ENCODE results near the gene PPIP5K2. TPM values are rescaled to one million over a fixed set of nuclear protein-coding genes. Genes with fewer than 3 reads are reported as not detected.

Gene PPIP5K2
- total RNA-seq, 1 experiment from 2014 or later: 29.7 TPM

DNA sequence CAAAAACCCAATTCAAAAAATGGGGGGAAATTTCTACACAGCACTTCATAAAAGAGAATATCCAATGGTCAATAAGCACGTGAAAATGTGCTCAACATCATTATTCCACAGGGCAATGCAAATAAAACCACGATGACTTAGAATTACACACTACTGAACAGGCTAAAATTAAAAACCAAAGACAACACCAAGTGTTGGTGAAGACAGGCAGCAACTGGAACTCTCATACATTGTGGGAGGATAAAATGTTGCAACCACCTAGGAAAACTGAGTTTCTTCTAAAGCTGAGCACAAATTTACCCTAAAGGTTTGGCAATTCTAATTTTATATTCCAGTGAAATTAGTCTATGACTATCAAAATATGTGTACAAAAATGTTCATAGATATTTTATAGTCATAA, 9.7 kb upstream of the PPIP5K2 start:
- H3K4me3 ChIP-seq (ENCODE audit: insufficient read depth, low read depth, low read length): no peak overlapping the region
- DNase-seq: no peak
- no peaks in the 10 kb centered on the region for H3K27me3 ChIP-seq (ENCODE audit: control insufficient read depth, insufficient read depth, low read length)
- H3K36me3 ChIP-seq (replicated peaks; ENCODE audit: control insufficient read depth, insufficient read depth, low read length): no peaks in the 10 kb centered on the region

DNA sequence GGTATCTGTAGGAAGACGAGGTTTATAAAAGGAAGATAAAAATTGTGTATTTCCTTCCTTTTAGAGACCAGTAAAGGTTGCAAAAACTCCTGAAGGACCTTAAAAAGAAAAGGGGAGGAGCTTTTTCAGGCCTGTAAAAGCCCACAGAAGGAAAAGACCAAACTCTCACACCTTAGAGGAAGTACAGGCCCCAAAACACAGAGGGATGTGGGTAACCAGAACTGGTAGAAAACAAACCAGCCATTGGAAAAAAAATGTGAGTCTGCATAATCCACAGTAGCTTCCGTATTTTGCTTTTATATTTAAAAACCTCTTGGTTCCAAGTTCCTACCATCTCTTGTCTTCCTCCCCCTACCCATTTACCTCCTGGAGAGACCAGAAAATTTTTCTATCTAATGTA, 8.6 kb upstream of the PPIP5K2 start:
- Histone ChIP-seq H3K27me3 (ENCODE audit: control insufficient read depth, insufficient read depth, low read length) (no peaks in the 10 kb centered on the region), H3K4me3 (ENCODE audit: insufficient read depth, low read depth, low read length) (no peak overlapping the region), H3K36me3 (replicated peaks; ENCODE audit: control insufficient read depth, insufficient read depth, low read length) (no peaks in the 10 kb centered on the region)
- DNase-seq: no peak

DNA sequence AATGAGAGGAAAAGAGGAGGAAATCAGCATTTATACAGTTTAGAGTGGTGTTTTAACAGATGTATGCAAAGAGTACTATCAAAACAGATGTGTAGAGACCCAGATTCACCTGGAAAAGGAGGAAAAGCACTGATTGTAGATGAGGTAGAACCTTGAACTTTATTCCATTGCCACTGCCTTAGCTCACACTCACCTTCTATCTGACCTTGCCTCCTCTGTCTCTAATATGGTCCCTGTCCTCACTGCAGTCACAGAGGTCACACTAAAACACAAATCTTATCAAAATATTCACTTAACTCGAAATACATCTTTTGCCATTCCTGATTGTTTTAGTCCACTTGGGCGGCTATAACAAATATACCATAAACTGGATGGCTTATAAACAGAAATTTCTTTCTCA, 7.2 kb upstream of the PPIP5K2 start:
- Histone ChIP-seq H3K27me3 (ENCODE audit: control insufficient read depth, insufficient read depth, low read length) (no peaks in the 10 kb centered on the region), H3K4me3 (ENCODE audit: insufficient read depth, low read depth, low read length) (no peak overlapping the region), H3K36me3 (replicated peaks; ENCODE audit: control insufficient read depth, insufficient read depth, low read length) (no peaks in the 10 kb centered on the region)
- DNase-seq: no peak

DNA sequence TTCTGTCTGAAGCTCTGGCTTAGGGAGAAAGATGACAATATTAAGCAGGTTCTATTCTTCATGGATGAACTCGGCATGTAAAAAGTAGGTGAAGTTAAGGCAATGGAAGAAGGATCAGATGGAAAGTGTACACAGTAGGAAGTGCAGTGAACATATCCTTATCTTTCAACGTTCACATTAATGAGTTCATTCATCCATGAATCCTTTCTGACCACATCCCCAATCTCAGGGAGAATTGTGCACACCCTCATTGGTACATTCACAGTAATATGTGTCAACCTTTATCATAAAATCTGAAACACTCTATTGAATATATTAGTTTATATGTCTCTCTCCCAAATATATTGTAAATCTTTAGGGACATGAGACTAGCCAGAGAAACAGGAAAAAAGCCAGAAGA, 5.7 kb upstream of the PPIP5K2 start:
- Histone ChIP-seq H3K27me3 (ENCODE audit: control insufficient read depth, insufficient read depth, low read length) (no peaks in the 10 kb centered on the region), H3K36me3 (replicated peaks; ENCODE audit: control insufficient read depth, insufficient read depth, low read length) (no peaks in the 10 kb centered on the region), H3K4me3 (ENCODE audit: insufficient read depth, low read depth, low read length) (no peak overlapping the region)
- no peak for DNase-seq

DNA sequence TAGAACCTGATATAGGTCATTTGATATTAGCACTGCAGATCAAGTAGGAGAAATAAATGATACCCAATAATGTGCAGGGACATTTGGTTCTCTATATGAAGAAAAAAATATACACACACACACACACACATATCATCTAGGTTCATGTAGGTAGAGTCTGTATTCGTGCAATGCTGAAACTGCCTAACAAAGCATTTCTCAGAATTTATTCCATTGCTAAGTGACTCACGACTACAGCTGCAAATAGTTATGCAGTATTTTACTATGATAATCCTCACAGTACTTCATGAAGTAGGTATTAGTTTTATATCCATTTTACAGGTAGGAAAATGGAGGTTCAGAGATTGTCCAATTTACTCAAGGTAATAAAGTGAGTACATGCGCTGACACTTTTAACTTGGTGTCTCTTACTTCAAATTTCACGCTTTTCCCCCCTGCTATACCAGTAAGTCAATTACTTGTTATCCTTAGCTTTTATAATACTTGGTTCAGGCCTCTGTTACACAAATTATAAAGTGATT, 2.6 kb upstream of the PPIP5K2 start:
- H3K27me3 ChIP-seq (ENCODE audit: control insufficient read depth, insufficient read depth, low read length): no peaks in the 10 kb centered on the region
- H3K36me3 ChIP-seq (replicated peaks; ENCODE audit: control insufficient read depth, insufficient read depth, low read length): no peaks in the 10 kb centered on the region
- DNase-seq: no peak
- H3K4me3 ChIP-seq (ENCODE audit: insufficient read depth, low read depth, low read length): no peak overlapping the region

DNA sequence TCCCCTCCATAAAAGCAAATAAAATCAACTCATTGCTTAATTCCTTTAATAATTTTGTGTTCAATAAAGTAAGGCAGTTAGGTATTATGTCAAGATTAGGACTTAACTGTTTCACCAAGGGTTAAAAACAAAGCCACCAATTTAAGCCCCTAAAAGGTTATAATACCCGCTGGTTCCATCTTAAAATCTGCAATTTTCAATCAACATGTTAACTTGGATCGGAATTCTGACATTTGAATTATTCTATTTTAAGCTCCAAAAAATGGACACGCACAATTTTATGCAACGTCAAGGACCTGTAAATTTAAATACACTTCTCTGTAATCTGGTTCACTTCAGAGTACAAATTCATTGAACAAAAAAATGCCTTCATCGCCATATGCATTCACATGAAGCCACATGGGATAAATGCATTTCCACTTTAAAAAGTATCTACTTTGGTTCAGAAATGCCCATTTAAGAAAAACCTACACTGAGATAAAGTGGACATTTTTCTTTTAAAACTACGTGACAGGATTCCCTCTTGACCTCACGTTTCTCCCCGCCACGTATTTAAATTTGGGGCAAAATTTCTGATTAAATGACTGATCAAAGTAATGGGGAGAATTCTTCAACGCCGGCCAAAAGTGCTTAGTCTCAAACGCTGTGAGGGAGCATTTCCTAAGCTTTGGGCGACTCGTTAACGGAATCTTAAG, 884 bp upstream of the PPIP5K2 start:
- Histone ChIP-seq H3K4me3 (ENCODE audit: insufficient read depth, low read depth, low read length) (peak overlapping the region; percentile 82), H3K27me3 (ENCODE audit: control insufficient read depth, insufficient read depth, low read length) (no peaks in the 10 kb centered on the region), H3K36me3 (replicated peaks; ENCODE audit: control insufficient read depth, insufficient read depth, low read length) (no peaks in the 10 kb centered on the region)
- no peak for DNase-seq

DNA sequence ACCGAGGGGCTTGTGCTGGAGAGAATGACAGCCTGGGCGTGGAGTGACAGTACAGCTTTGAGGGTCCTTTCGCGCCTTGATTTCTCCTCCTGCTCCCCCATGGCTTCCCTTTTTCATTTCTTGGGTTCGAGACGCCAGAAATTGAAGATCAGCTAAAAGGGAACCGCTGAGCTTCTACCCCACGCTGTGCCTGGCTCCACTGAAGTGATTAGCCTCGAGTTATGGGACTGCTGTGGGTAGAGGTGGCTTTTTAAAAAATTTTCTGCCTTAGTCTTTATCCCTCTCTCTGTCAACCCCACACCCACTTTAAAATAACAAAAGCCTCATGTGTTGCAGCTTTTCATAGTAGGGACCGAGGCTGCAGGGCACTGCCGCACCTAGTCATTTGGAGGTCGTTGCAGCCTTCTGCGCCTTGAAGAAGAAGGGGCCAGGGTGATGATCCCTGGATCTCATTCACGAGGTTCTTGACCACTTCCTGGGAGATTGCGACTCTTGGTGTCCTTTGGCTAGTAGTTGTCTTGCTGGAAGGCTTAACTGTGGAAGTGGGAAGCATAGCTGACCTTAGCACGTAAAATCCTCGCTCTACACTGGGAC, 603 bp downstream of the PPIP5K2 start:
- DNase-seq: no peak
- H3K36me3 ChIP-seq (replicated peaks; ENCODE audit: control insufficient read depth, insufficient read depth, low read length): no peaks in the 10 kb centered on the region
- peak overlapping the region; percentile 82 for H3K4me3 ChIP-seq (ENCODE audit: insufficient read depth, low read depth, low read length)
- H3K27me3 ChIP-seq (ENCODE audit: control insufficient read depth, insufficient read depth, low read length): no peaks in the 10 kb centered on the region

DNA sequence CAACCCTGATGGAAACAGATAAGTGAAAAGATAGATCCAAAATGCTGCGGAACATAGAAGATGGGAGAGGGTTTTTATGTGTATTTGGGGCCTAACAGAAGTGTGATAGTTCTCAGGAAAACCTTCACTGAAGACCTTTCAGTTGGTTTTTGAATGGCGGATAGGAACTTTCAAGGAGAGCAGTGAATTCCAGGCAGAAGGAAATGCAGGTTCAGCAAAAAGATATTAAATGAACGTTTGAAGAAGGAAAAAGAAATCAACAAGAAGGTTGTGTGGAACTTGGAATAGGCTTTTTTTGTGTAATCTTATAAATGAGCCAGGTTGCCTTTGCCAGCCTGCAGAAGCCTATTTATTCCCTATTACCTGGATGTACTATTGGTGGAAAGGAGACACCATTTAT, 2.1 kb downstream of the PPIP5K2 start:
- Histone ChIP-seq H3K36me3 (replicated peaks; ENCODE audit: control insufficient read depth, insufficient read depth, low read length) (no peaks in the 10 kb centered on the region), H3K27me3 (ENCODE audit: control insufficient read depth, insufficient read depth, low read length) (no peaks in the 10 kb centered on the region), H3K4me3 (ENCODE audit: insufficient read depth, low read depth, low read length) (no peak overlapping the region)
- DNase-seq: no peak

DNA sequence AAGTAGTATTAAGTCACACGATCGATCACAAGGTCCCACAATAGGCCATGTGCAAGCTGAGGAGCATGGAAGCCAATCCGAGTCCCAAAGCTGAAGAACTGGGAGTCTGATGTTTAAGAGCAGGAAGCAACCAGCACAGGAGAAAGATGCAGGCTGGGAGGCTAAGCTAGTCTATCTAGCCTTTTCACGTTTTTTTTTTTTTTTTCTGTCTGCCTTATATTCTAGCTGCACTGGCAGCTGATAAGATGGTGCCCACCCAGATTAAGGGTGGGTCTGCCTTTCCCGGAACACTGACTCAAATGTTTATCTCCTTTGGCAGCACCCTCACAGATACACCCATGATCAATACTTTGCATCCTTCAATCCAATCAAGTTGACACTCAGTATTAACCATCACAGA, 6.5 kb downstream of the PPIP5K2 start:
- no peak for DNase-seq
- no peaks in the 10 kb centered on the region for H3K27me3 ChIP-seq (ENCODE audit: control insufficient read depth, insufficient read depth, low read length)
- H3K4me3 ChIP-seq (ENCODE audit: insufficient read depth, low read depth, low read length): no peak overlapping the region
- H3K36me3 ChIP-seq (replicated peaks; ENCODE audit: control insufficient read depth, insufficient read depth, low read length): no peaks in the 10 kb centered on the region

DNA sequence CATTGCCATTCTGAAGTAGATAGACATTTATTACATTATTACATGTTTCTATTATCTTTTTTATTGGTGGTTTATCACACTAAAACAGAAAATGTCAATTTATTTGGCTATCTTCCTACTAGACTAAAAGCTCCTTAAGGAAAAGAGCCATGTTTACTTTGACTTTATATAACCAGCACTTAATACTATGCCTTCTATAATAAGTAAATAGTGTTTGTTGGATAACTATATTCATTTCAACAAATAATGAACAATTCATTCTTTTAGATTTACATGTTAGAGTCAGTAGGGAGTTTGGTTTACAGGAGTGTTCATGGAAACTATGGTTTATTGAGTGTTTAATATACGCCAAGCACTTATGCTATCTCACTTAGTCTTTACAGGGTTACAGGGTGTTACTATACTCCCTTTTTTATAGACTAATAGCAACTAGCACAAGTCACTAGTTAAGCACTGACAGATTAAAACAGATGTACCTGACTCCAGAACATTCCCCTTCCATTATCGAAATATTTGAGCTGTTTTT, 7.3 kb downstream of the PPIP5K2 start:
- Histone ChIP-seq H3K36me3 (replicated peaks; ENCODE audit: control insufficient read depth, insufficient read depth, low read length) (no peaks in the 10 kb centered on the region), H3K4me3 (ENCODE audit: insufficient read depth, low read depth, low read length) (no peak overlapping the region), H3K27me3 (ENCODE audit: control insufficient read depth, insufficient read depth, low read length) (no peaks in the 10 kb centered on the region)
- no peak for DNase-seq

DNA sequence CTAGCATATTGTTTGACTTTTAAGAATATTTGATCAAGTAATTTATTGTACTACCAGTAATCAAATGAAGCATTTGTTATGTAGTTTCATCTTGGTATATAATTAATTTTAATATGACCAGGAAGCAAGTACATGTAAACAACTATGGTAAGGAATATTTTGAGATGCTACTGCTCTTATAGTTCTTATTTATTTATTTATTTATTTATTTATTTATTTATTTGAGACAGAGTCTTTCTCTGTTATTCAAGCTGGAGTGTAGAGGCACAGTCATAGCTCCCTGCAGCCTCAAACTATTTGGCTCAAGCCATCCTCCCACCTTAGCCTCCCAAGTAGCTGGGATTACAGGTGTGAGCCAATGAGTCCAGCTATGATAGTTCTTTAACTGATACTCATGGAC, 8.1 kb downstream of the PPIP5K2 start:
- Histone ChIP-seq H3K27me3 (ENCODE audit: control insufficient read depth, insufficient read depth, low read length) (no peaks in the 10 kb centered on the region), H3K4me3 (ENCODE audit: insufficient read depth, low read depth, low read length) (no peak overlapping the region), H3K36me3 (replicated peaks; ENCODE audit: control insufficient read depth, insufficient read depth, low read length) (no peaks in the 10 kb centered on the region)
- no peak for DNase-seq

DNA sequence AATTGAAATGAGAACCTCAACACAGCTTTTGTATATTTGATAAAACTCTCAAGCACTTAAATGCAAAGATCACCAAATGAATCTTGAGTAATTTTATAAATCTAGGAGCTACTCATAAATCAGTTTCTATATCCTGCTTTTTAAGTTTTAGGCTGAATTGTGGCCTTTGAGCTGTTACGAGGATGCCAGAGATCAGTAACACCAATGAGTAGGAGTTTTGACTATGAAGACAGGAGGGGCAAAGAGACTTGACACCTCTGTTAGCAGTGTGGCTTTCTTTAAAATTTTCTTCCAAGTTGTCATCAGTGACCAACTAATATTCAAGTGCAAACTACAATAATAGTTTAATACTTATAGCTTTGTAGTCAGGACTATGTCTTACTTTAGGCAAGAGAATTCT, 12.6 kb downstream of the PPIP5K2 start:
- H3K27me3 ChIP-seq (ENCODE audit: control insufficient read depth, insufficient read depth, low read length): no peaks in the 10 kb centered on the region
- no peak for DNase-seq
- H3K4me3 ChIP-seq (ENCODE audit: insufficient read depth, low read depth, low read length): no peak overlapping the region
- H3K36me3 ChIP-seq (replicated peaks; ENCODE audit: control insufficient read depth, insufficient read depth, low read length): no peaks in the 10 kb centered on the region; the same call in 1 of the 2 replicates

DNA sequence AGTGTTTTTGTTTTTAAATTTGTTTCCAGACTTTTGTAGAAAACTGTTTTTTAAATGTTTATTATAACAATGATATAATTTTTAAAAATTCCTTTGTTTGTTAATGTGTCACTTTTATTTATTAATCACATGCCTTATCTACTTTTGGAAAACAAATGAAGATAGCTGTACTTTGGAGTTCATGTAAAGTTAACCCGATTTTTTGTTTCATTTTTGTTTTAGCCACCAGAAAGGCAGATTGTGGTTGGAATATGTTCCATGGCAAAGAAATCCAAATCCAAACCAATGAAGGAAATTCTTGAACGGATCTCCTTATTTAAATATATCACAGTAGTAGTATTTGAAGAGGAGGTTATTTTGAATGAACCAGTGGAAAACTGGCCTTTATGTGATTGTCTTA, 13.1 kb downstream of the PPIP5K2 start:
- no peaks in the 10 kb centered on the region for H3K27me3 ChIP-seq (ENCODE audit: control insufficient read depth, insufficient read depth, low read length)
- no peak overlapping the region for H3K4me3 ChIP-seq (ENCODE audit: insufficient read depth, low read depth, low read length)
- no peaks in the 10 kb centered on the region; the same call in 1 of the 2 replicates for H3K36me3 ChIP-seq (replicated peaks; ENCODE audit: control insufficient read depth, insufficient read depth, low read length)
- DNase-seq: no peak

DNA sequence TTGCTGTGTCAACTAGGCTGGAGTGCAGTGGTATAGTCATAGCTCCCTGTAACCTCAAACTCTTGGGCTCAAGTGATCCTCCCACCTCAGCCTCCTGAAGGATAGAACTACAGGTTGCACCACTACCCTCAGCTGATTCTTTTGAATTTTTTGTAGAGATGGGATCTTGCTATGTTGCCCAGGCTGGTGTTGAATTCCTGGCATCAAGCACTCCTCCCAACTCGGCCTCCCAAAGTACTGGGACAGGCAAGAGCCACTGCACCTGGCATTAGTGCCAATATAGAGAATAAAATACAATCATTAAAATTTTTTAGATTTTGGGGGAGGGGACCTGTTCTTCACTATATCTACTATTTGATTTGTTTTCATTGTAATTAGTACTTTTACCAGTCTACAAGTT, 15.4 kb downstream of the PPIP5K2 start:
- no peak overlapping the region for H3K4me3 ChIP-seq (ENCODE audit: insufficient read depth, low read depth, low read length)
- no peak for DNase-seq
- H3K27me3 ChIP-seq (ENCODE audit: control insufficient read depth, insufficient read depth, low read length): no peaks in the 10 kb centered on the region
- no peaks in the 10 kb centered on the region; the same call in 1 of the 2 replicates for H3K36me3 ChIP-seq (replicated peaks; ENCODE audit: control insufficient read depth, insufficient read depth, low read length)

DNA sequence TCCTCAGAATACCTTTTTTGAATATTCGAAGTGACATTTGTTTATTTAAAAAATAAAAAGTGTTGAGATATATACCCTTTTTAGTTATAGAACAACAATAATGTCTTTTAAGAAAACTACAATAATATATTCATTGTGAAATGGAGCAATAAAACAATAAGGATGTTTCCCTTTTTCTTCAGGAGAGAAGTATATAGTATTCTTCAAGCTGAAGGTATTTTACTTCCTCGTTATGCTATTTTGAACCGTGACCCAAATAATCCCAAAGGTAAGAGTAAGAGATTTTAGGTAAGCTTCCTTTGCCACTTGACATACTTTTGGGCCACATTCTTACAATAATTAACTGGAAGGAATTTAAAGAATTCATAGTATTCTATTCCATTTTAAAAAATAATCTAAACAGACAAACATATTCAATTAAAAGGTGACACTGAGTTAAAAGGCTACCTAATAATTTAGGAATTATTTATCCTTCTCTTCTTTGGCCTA, 18.1 kb downstream of the PPIP5K2 start:
- no peak for DNase-seq
- H3K4me3 ChIP-seq (ENCODE audit: insufficient read depth, low read depth, low read length): no peak overlapping the region
- H3K27me3 ChIP-seq (ENCODE audit: control insufficient read depth, insufficient read depth, low read length): no peaks in the 10 kb centered on the region
- H3K36me3 ChIP-seq (replicated peaks; ENCODE audit: control insufficient read depth, insufficient read depth, low read length): no peaks in the 10 kb centered on the region; the same call in 1 of the 2 replicates

All from H7 (cell line).